RWPE2 (cell line): Measurements from ENCODE around the gene EEF1A2.

Source experiments
- ATAC-seq: fragments of 200-7000 bp; cut with Tn5 transposase; 3 replicates; pipeline ENCODE4 v1.9.1; 2021; ENCODE audit warnings: low read depth
- DNase-seq: peaks from one replicate; pipeline ENCODE4 v3.0.0-alpha.2; 2020; ENCODE audit warnings: low spot score
- H3K27ac ChIP-seq: fragments of 450-650 bp; 2 replicates; pipeline ENCODE4 v1.5.1; 2017; ENCODE audit warnings: mild to moderate bottlenecking; ENCODE audit not compliant: poor library complexity, severe bottlenecking
- H3K27me3 ChIP-seq: fragments of 250-450 bp; sonication (Bioruptor Pico); 2 replicates; pipeline ENCODE4 v1.5.1; 2021; ENCODE audit warnings: mild to moderate bottlenecking, moderate library complexity; ENCODE audit not compliant: insufficient read depth, poor library complexity, severe bottlenecking
- H3K36me3 ChIP-seq: fragments of 250-450 bp; sonication (Bioruptor Pico); 2 replicates; pipeline ENCODE4 v1.5.1; 2020; ENCODE audit warnings: low read depth, mild to moderate bottlenecking, moderate library complexity
- H3K4me1 ChIP-seq: fragments of 250-450 bp; sonication (Bioruptor Pico); 2 replicates; pipeline ENCODE4 v1.5.1; 2021; ENCODE audit warnings: mild to moderate bottlenecking, moderate library complexity; ENCODE audit not compliant: insufficient read depth, poor library complexity, severe bottlenecking
- H3K4me3 ChIP-seq: fragments of 250-450 bp; sonication (Bioruptor Pico); 2 replicates; pipeline ENCODE4 v1.5.1; 2021; ENCODE audit warnings: mild to moderate bottlenecking, moderate library complexity; ENCODE audit not compliant: severe bottlenecking
- H3K9me3 ChIP-seq: fragments of 250-450 bp; sonication (Bioruptor Pico); 2 replicates; pipeline ENCODE4 v1.5.1; 2021; ENCODE audit warnings: mild to moderate bottlenecking, moderate library complexity; ENCODE audit not compliant: severe bottlenecking
- CTCF ChIP-seq: fragments of 450-650 bp; IDR thresholded peaks from one replicate; pipeline ENCODE4 v1.5.1; 2017; ENCODE audit warnings: mild to moderate bottlenecking, moderate library complexity; ENCODE audit not compliant: poor library complexity, severe bottlenecking

EEF1A2 gene

GRCh38 chr20:63449796-63450730 lies 48.8 kb downstream of the EEF1A2 start:
- no peak for DNase-seq
- Histone ChIP-seq H3K9me3 (no peaks in the 10 kb centered on the region), H3K27ac (no peak overlapping the region), H3K4me3 (no peak overlapping the region), H3K4me1 (peaks cover 9% of the 10 kb centered on the region), H3K27me3 (peaks cover 28% of the 10 kb centered on the region), H3K36me3 (no peaks in the 10 kb centered on the region)
- no peak for ATAC-seq
- no peak for TF ChIP-seq CTCF

GRCh38 chr20:63449025-63449424 lies 49.9 kb downstream of the EEF1A2 start:
- Histone ChIP-seq H3K27me3 (peaks cover 28% of the 10 kb centered on the region), H3K9me3 (no peaks in the 10 kb centered on the region), H3K36me3 (no peaks in the 10 kb centered on the region), H3K27ac (no peak overlapping the region), H3K4me3 (no peak overlapping the region), H3K4me1 (peaks cover 7% of the 10 kb centered on the region)
- DNase-seq (no peak), ATAC-seq (no peak)
- no peak for TF ChIP-seq CTCF

- no peak overlapping the region for H3K27ac ChIP-seq
- no peaks in the 10 kb centered on the region for H3K4me1 ChIP-seq
- no peak for TF ChIP-seq CTCF
- no peaks in the 10 kb centered on the region for H3K36me3 ChIP-seq
- peaks cover 22% of the 10 kb centered on the region for H3K27me3 ChIP-seq
- H3K9me3 ChIP-seq: peaks cover 2% of the 10 kb centered on the region
- ATAC-seq (peak; percentile 24), DNase-seq (no peak)
- H3K4me3 ChIP-seq: no peak overlapping the region
Observed at GRCh38 chr20:63448031-63448430, 50.9 kb downstream of the EEF1A2 start.

GRCh38 chr20:63447320-63447719 lies 51.6 kb downstream of the EEF1A2 start:
- DNase-seq (no peak), ATAC-seq (no peak)
- H3K27ac ChIP-seq: no peak overlapping the region
- no peak for TF ChIP-seq CTCF
- H3K36me3 ChIP-seq: no peaks in the 10 kb centered on the region
- no peaks in the 10 kb centered on the region for H3K4me1 ChIP-seq
- peaks cover 2% of the 10 kb centered on the region for H3K9me3 ChIP-seq
- peaks cover 22% of the 10 kb centered on the region for H3K27me3 ChIP-seq
- no peak overlapping the region for H3K4me3 ChIP-seq
